ENCODE measurements around the gene MAGEB5. TPM values are rescaled to one million over a fixed set of nuclear protein-coding genes. Genes with fewer than 3 reads are reported as not detected.
"Not testable (repeated sequence)": the region's sequence is repeated elsewhere in the genome, so short reads cannot be mapped to it uniquely, and the experiment has no call there.

Gene MAGEB5
- not detected for polyA plus RNA-seq (2013, experiment 1 of 2)
- not detected for polyA plus RNA-seq (2013, experiment 2 of 2)

DNA sequence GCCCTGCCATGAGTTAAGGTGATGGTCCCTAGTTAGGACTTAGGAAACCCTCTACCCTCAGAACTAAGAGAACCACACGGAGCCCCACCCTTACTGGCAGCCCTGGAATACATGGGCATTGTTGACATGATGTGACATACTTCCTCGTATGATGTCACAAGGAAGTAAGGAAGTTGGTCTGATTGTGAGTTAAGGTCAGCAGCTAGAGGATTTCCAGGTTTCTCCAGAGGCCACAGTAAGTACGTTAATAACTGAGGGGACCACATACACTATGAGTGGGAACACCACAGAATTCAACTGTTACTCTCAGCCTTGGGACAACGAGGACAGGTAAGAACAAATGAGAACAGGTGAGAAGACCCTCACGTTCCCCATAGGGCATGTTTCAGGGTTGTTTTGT, at the start of gene MAGEB5:
Gene MAGEB5, plus strand, starts transcription at position 301 of the 400 bp plus-strand sequence. CDS start 1,133 bp downstream, outside the sequence.
- WGBS: 90% methylated on average over 4 of the region's 5 CpGs
- H3K36me3 ChIP-seq (ENCODE audit: insufficient read depth, low read length): no peaks in the 10 kb centered on the region
- no peaks in the 10 kb centered on the region for H3K4me1 ChIP-seq (ENCODE audit: insufficient read depth, low read length)
- H3K9me3 ChIP-seq (ENCODE audit: insufficient read depth, low read depth, low read length): no peaks in the 10 kb centered on the region
- H3K4me3 ChIP-seq (ENCODE audit: low read length): no peak within 1 kb of the TSS
- no peaks in the 10 kb centered on the region for H3K27me3 ChIP-seq (ENCODE audit: insufficient read depth, low read length)
- no peak within 1 kb of the TSS for H3K27ac ChIP-seq (ENCODE audit: low read depth, low read length)
- no peak within 1 kb of the TSS for H3K9ac ChIP-seq (ENCODE audit: low read depth, low read length)

GRCh38 chrX:26192204-26192603, 23.8 kb upstream of the MAGEB5 start, which contains the start of gene MAGEB6:
MAGEB6 (plus strand) TSS chrX:26192440; CDS start chrX:26193847, 1,407 bp downstream.
- no peaks in the 10 kb centered on the region for H3K36me3 ChIP-seq (ENCODE audit: insufficient read depth, low read length)
- H3K9me3 ChIP-seq (ENCODE audit: insufficient read depth, low read depth, low read length): no peaks in the 10 kb centered on the region
- no peaks in the 10 kb centered on the region for H3K27me3 ChIP-seq (ENCODE audit: insufficient read depth, low read length)
- H3K4me1 ChIP-seq (ENCODE audit: insufficient read depth, low read length): no peaks in the 10 kb centered on the region
- no peak within 1 kb of the TSS for H3K4me3 ChIP-seq (ENCODE audit: low read length)
- no peak within 1 kb of the TSS for H3K27ac ChIP-seq (ENCODE audit: low read depth, low read length)
- H3K9ac ChIP-seq (ENCODE audit: low read depth, low read length): no peak within 1 kb of the TSS
- WGBS: 92% methylated on average over 17 of the region's 17 CpGs

- Histone ChIP-seq H3K36me3 (ENCODE audit: insufficient read depth, low read length) (no peaks in the 10 kb centered on the region), H3K9ac (ENCODE audit: low read depth, low read length) (no peak overlapping the region), H3K9me3 (ENCODE audit: insufficient read depth, low read depth, low read length) (0 out of 2 replicates have a peak, but pooled peaks cover 2% of the 10 kb centered on the region), H3K4me3 (ENCODE audit: low read length) (no peak overlapping the region), H3K27me3 (ENCODE audit: insufficient read depth, low read length) (no peaks in the 10 kb centered on the region), H3K4me1 (ENCODE audit: insufficient read depth, low read length) (no peaks in the 10 kb centered on the region), H3K27ac (ENCODE audit: low read depth, low read length) (no peak overlapping the region)
These were observed 12.4 kb upstream of the MAGEB5 start for GRCh38 chrX:26203561-26203960.

- not testable (repeated sequence) for H3K27ac ChIP-seq (ENCODE audit: low read depth, low read length); H3K27me3 ChIP-seq (ENCODE audit: insufficient read depth, low read length); H3K36me3 ChIP-seq (ENCODE audit: insufficient read depth, low read length); H3K4me3 ChIP-seq (ENCODE audit: low read length); H3K9ac ChIP-seq (ENCODE audit: low read depth, low read length); H3K4me1 ChIP-seq (ENCODE audit: insufficient read depth, low read length); H3K9me3 ChIP-seq (ENCODE audit: insufficient read depth, low read depth, low read length)
- WGBS: 96% methylated on average over 27 of the region's 27 CpGs
These were observed 11.3 kb upstream of the MAGEB5 start for GRCh38 chrX:26204717-26205116.

DNA sequence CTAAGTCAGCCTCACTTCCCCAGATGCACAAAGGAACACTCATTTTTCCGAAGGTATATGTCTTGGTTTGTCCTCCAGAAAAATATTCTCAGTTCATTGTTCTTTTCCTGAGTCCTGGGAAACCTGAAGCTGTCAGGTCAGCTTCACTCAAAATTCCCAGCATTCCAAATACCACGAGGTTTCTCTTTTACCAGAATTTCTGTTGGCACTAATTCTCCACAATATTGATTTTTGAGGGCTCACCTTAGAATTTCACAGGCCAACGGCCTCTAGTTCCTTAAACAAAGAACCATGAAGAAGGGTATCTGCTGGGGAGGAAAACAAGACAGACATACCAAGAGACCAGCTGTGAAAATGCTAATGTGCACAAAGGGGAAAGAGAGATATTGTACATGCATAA, 8.0 kb upstream of the MAGEB5 start:
- Histone ChIP-seq H3K9ac (ENCODE audit: low read depth, low read length) (no peak overlapping the region), H3K9me3 (ENCODE audit: insufficient read depth, low read depth, low read length) (0 out of 2 replicates have a peak, but pooled peaks cover 2% of the 10 kb centered on the region)

GRCh38 chrX:26219351-26219750, 3.4 kb downstream of the MAGEB5 start:
- H3K27ac ChIP-seq (ENCODE audit: low read depth, low read length): no peak overlapping the region
- H3K4me3 ChIP-seq (ENCODE audit: low read length): no peak overlapping the region
- no peaks in the 10 kb centered on the region for H3K27me3 ChIP-seq (ENCODE audit: insufficient read depth, low read length)
- 91% methylated on average over 7 of the region's 7 CpGs for WGBS
- no peaks in the 10 kb centered on the region for H3K4me1 ChIP-seq (ENCODE audit: insufficient read depth, low read length)
- no peak overlapping the region for H3K9ac ChIP-seq (ENCODE audit: low read depth, low read length)
- no peaks in the 10 kb centered on the region for H3K36me3 ChIP-seq (ENCODE audit: insufficient read depth, low read length)
- H3K9me3 ChIP-seq (ENCODE audit: insufficient read depth, low read depth, low read length): no peaks in the 10 kb centered on the region

More for the DNA sequence above, 8.0 kb upstream of the MAGEB5 start:
- Histone ChIP-seq H3K36me3 (ENCODE audit: insufficient read depth, low read length) (no peaks in the 10 kb centered on the region), H3K27me3 (ENCODE audit: insufficient read depth, low read length) (no peaks in the 10 kb centered on the region), H3K4me1 (ENCODE audit: insufficient read depth, low read length) (no peaks in the 10 kb centered on the region), H3K4me3 (ENCODE audit: low read length) (no peak overlapping the region), H3K27ac (ENCODE audit: low read depth, low read length) (no peak overlapping the region)
- 92% methylated on average over 2 of the region's 3 CpGs for WGBS

DNA sequence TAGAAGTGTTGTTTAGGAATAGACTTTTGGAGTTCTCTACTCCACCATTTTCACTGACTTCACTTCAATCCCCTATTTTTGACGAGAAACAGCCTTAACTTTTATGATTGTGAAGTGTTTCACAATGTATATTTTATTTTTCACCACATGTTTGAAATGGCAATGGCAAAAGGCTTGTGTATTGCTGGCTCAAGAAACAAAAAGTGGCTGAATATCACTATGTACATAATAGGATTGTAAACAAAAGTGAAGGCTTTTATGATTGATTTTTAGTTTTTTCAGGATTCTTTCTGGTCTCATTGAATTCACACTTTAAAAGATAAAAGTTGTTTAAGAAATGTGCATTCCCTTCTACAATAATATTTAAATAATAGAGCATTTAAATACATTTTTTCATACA, 18.2 kb downstream of the MAGEB5 start:
- H3K4me1 ChIP-seq (ENCODE audit: insufficient read depth, low read length): no peaks in the 10 kb centered on the region
- H3K27me3 ChIP-seq (ENCODE audit: insufficient read depth, low read length): no peaks in the 10 kb centered on the region
- no peak overlapping the region for H3K27ac ChIP-seq (ENCODE audit: low read depth, low read length)
- no peak overlapping the region for H3K9ac ChIP-seq (ENCODE audit: low read depth, low read length)
- no CpG with 5 or more reads among the region's 1 CpG for WGBS
- H3K4me3 ChIP-seq (ENCODE audit: low read length): no peak overlapping the region
- no peaks in the 10 kb centered on the region for H3K9me3 ChIP-seq (ENCODE audit: insufficient read depth, low read depth, low read length)
- H3K36me3 ChIP-seq (ENCODE audit: insufficient read depth, low read length): no peaks in the 10 kb centered on the region

DNA sequence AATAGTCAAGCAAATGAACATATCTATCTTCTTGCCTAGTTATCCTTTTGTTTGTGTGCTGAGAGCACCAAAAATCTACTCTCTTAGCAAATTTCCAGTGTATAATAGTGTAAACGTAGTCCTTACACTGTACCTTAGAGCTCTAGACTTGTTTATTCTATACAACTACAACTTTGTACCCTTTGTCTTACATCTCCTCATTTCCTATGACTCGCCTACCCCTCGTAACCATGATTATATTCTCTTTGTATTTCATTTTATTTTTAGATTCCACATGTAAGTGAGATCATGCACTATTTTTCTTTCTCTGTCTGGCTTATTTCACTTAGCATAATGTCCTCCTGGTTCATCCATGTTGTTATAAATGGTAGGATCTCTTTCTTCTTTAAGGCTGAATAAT, 37.6 kb downstream of the MAGEB5 start:
- Histone ChIP-seq H3K9me3 (ENCODE audit: insufficient read depth, low read depth, low read length) (no peaks in the 10 kb centered on the region), H3K27ac (ENCODE audit: low read depth, low read length) (no peak overlapping the region), H3K4me1 (ENCODE audit: insufficient read depth, low read length) (0 out of 2 replicates have a peak, but pooled peaks cover 3% of the 10 kb centered on the region), H3K4me3 (ENCODE audit: low read length) (no peak overlapping the region), H3K36me3 (ENCODE audit: insufficient read depth, low read length) (no peaks in the 10 kb centered on the region), H3K9ac (ENCODE audit: low read depth, low read length) (no peak overlapping the region), H3K27me3 (ENCODE audit: insufficient read depth, low read length) (no peaks in the 10 kb centered on the region)
- WGBS: 100% methylated on average over 1 of the region's 3 CpGs

DNA sequence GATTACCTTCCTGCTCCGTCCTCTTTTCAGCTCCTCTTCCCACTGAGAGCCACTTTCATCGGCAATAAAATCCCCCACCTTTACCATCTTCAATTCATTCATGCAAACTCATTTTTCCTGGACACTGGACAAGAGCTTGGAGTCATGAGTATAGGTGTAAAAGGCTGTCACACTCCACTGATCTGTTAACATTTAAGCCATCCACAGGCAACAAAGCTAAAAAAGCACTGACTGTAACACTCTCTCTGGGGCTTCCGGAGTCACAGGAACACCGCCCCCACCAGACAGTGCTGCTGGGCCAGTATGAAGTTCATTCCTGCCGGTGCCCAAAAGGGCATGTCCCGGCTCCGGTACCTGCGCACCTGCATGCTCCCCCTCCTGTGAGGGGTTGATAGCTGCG, 38.5 kb downstream of the MAGEB5 start:
- H3K27me3 ChIP-seq (ENCODE audit: insufficient read depth, low read length): no peaks in the 10 kb centered on the region
- H3K36me3 ChIP-seq (ENCODE audit: insufficient read depth, low read length): no peaks in the 10 kb centered on the region
- H3K9ac ChIP-seq (ENCODE audit: low read depth, low read length): no peak overlapping the region
- no peak overlapping the region for H3K27ac ChIP-seq (ENCODE audit: low read depth, low read length)
- H3K4me1 ChIP-seq (ENCODE audit: insufficient read depth, low read length): 0 out of 2 replicates have a peak, but pooled peaks cover 3% of the 10 kb centered on the region
- no peaks in the 10 kb centered on the region for H3K9me3 ChIP-seq (ENCODE audit: insufficient read depth, low read depth, low read length)
- 97% methylated on average over 8 of the region's 9 CpGs for WGBS
- H3K4me3 ChIP-seq (ENCODE audit: low read length): no peak overlapping the region

DNA sequence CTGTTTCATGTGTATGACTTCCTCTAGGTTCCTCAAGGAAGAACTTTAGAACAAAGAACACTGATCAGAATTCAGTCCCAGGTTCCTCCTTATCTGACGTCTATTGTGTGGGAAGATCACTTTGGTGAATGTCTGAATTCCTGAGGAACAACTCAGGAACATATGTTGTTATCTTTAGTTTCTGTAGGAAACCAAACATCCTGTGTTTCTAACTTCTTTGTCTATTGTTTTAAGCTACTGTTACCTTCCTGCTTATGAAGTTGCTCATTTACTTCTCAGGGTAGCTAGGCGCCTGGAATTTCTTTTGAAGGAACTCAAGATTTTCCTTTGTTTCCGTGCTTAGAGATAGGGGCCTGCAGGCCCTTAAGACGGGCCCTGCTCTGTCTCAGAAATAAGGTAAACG, 46.2 kb downstream of the MAGEB5 start:
- no peak overlapping the region for H3K9ac ChIP-seq (ENCODE audit: low read depth, low read length)
- H3K36me3 ChIP-seq (ENCODE audit: insufficient read depth, low read length): no peaks in the 10 kb centered on the region
- H3K9me3 ChIP-seq (ENCODE audit: insufficient read depth, low read depth, low read length): no peaks in the 10 kb centered on the region
- H3K4me3 ChIP-seq (ENCODE audit: low read length): no peak overlapping the region
- no peak overlapping the region for H3K27ac ChIP-seq (ENCODE audit: low read depth, low read length)
- 86% methylated on average over 5 of the region's 5 CpGs for WGBS
- H3K4me1 ChIP-seq (ENCODE audit: insufficient read depth, low read length): no peaks in the 10 kb centered on the region
- no peaks in the 10 kb centered on the region for H3K27me3 ChIP-seq (ENCODE audit: insufficient read depth, low read length)

Data from HUES64 (cell line).